Adipose tissue (tissue), 3 donors: Measurements from ENCODE around the gene KCNQ1OT1. TPM values are rescaled to one million over a fixed set of nuclear protein-coding genes. Genes with fewer than 3 reads are reported as not detected.

Experiments
- H3K27ac ChIP-seq: one replicate; pipeline ENCODE4 v1.5.1; 2013; ENCODE audit warnings: low read depth, low read length
- WGBS, 3 donors: extraction: QIAGEN DNeasy Blood & Tissue Kit; methylation state at CpG; one replicate each; pipeline ENCODE4 v1.1.7; 2013; 5-methylcytosine and 5-hydroxymethylcytosine counted together
- polyA plus RNA-seq, 3 donors: library from polyadenylated mRNA; stranded (reverse); fragments of 200-250 nt; gene quantifications; one replicate each; pipeline ENCODE4 v1.2.3, GENCODE V29; 2013
- donor health status: healthy with polysubstance abuse.
- donor health status: Bipolar disorder and iron deficiency.
- donor health status: healthy.

KCNQ1OT1 gene
- polyA plus RNA-seq, 3 donors: 0.03 to 0.45 (median 0.06) TPM

DNA sequence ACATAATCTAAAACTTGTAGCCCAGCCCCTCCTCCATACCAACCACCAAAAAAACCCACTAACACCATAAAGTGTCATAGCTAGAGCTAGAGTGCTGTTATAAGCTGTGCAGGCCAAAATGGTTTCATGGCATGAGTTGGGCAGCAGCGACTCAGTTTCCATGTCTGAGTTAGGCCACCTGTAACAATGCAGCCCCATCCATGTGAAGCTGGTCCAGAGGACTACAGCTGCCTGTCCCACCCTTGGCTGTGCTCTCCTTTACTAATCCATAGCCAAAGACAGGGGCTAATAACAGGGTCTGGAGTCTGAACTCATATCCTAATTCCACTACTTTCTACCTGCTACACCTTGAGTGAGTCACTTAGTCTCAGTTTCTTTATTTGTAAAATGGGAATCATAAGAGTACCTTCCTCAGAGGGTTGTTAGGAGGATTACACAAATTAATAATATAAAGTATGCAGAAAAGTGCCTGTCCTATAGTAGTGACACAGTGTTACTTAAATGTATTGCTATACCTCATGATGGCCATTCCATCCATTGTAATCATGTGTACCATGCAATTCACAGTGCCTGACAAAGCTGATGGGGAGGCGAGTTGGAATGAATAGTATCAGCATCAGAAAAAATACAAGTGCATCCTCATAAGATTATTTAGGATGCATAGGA lies 20.6 kb downstream of the KCNQ1OT1 start:
- WGBS, 3 donors: 96 to 100% (median 100%) methylated on average over 2 of the region's 2 CpGs

DNA sequence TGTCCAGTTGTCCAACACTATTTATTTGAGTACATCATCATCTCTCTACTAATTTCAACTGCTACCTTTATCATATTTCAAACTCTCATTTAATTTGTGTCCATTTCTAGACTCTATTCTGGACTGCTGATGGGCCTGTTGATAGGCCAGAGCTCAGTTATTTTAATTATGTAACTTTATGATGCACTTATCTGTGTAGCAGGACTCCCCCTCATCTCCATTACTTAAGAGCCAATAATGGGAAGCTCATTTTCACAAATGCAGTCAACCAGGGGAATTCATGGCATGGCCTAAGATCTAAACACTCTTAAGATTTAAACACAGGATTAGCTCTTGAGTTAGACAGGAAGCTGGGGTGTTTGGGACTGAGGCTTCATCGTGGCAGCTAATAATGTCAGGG lies 21.4 kb downstream of the KCNQ1OT1 start:
- WGBS, 3 donors: 39 to 53% (median 40%) methylated on average over 1 of the region's 1 CpG

More for the DNA sequence above, 20.6 kb downstream of the KCNQ1OT1 start:
- no peak overlapping the region for H3K27ac ChIP-seq

DNA sequence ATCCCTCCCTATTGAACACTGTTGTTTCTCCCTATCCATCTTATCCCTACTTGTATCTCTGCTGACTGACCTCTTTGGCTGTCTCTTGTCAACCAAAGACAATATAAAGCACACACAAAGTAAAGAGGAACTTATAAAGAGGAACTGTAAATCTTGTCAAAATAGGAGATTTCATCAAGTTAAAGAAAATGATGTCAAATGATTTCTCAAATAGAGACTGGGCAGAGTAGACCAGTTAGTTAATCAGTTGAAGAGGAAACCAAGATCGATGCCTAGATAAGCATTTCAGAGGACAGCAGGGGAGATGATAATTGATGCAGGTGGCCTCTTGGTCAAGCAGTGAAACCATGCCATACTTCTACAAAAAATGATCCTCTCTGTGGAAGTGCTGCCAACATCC lies 22.7 kb downstream of the KCNQ1OT1 start:
- WGBS, 3 donors: 33 to 55% (median 45%) methylated on average over 1 of the region's 1 CpG
- no peak overlapping the region for H3K27ac ChIP-seq

More for the DNA sequence above, 21.4 kb downstream of the KCNQ1OT1 start:
- no peak overlapping the region for H3K27ac ChIP-seq

DNA sequence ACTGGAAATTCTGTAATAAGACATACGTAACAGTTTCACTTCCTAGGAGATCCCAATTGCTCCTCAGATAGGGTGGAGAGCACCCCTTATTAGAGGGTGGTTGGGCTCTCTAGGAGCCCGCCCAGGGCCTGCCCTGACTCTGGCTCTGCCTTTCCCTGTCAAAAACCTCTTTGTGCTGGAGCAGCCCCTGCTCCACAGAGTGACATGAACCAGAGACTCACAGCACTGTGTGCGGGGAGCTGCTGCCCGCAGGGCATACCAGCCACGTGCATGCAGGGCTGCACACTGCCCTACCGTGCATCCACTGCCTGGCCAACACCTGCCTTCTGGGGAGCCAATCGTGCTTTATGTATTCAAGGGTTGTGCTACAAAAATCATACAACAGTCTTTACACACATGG lies 24.3 kb downstream of the KCNQ1OT1 start:
- no peak overlapping the region for H3K27ac ChIP-seq
- WGBS, 3 donors: 76 to 81% (median 80%) methylated on average over 7 of the region's 7 CpGs

DNA sequence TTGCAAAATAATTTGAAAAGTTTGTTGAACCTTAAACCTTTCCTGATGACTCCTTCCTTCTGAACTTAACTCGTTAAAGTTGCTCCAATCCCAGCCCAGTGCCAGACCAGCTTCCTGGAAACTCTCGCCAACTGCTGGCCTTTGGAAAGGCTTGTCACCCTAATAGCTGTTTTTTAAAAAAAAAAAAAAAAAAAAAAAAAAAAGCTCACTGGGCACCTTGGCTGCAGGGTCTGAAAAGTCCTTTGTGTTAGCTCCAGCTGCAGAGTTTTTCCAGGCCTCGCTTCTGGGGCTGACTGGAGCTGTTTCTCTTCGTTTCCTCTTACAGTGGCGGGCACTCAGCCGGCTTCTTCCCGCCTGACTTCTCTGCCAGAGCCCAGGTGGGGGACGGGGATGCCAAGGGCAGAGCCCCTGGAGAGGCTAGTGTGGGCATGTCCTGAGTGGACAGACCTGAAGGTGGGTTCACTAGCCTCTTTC lies 25.1 kb downstream of the KCNQ1OT1 start:
- WGBS, 3 donors: 52 to 74% (median 56%) methylated on average over 8 of the region's 8 CpGs
- no peak overlapping the region for H3K27ac ChIP-seq

DNA sequence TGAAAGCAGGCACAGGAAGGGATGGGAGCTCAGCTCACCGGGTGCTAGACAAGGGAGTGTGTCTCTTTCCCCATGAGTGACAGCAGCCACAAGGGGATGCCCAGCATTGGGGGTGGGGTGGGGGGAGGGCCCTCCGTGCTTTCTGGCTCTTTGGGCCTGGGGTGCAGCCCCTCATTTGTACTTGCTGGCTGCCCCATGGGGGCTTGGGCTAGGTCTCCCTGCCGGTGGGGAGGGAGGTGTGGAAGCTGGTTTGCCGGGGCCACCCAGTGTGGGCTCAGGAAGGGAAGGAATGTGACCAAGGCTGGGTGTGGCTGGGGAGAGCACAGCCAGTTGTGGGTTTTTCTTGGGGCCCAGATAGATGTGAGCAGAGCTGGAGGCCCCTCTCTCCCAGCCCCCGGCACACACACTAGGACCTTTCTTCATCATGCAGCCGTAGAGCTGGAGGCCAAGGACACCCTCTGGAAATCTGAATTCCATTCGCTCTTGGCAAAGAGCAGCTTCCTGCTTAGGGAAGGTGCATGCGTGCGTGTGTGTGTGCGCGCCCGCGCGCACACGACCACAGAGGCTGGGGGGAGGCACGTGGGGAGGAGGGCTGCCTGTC lies 25.8 kb downstream of the KCNQ1OT1 start:
- WGBS, 3 donors: 72 to 75% (median 74%) methylated on average over 15 to 16 of the region's 16 CpGs

DNA sequence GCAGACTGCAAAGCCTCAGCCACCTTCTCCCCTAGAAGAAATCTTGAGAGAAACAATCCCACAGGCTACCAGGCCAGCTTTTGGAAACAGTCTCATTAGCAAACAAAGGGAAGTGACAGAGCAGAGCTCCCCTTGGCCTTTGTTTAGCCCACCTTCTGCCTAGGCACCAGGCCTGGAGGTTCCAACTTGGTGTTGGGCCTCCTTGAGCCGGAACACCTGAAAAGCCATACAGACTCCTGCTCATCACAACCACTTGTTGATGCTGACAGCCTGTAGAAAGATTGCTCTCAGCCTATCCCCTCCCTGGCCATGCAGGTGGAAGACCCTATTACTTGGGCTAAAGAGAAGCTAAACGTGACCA lies 26.6 kb downstream of the KCNQ1OT1 start:
- no peak overlapping the region for H3K27ac ChIP-seq
- WGBS, 3 donors: 94 to 98% (median 97%) methylated on average over 2 of the region's 2 CpGs

More for the DNA sequence above, 25.8 kb downstream of the KCNQ1OT1 start:
- no peak overlapping the region for H3K27ac ChIP-seq

DNA sequence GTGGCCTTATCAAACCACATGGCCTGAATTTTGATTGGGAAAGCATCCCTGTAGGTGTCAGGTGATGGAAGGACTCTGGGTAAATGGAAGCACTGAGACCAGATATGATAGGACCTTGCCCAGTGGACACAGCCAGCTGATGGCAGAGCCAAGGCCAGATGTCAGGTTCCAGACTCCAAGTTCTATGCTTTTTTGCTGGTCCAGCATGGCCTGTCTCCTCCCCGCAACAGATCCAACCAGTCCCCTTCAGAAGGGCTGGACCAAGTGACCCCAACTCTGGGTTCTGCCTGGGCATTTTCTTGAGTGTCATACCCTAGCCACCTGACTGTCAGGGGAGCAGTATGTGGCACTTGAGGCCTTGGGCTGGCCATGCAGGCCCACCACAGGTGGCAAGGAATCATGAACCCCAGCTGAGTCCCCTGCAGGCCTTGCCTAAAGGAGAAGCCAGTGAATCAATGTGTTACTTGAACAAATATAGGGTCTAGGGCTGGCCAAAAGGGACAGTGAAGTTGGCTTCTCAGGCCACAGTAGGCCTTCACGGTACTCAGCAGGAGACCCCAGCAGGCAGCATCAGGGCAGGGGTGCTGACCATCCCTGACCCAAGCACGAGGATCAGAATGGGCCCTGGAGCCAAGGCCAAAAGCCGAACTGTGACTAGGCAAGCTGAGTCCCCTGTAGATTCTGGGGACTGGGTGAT lies 27.1 kb downstream of the KCNQ1OT1 start:
- WGBS, 3 donors: 95 to 98% (median 98%) methylated on average over 4 of the region's 4 CpGs
- H3K27ac ChIP-seq: no peak overlapping the region

DNA sequence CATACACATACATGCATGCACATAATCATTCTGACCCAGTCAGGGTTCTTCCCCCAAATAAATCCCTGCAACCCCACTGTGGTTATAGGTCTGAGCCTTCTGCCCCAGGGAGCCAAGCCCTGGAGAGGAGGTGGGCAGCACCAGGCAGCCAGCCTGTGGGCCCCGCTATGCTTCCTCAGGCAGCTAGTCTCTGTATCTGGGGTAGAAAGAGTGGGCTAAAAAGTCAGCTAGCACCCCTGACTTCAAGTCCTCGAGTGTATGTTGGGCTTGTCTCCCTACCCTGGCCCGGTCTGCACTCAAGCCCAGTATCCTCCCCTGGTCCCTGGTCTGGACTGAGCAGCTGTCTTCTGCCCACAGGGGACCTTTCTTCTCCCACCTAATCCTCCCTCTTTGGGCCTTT lies 28.0 kb downstream of the KCNQ1OT1 start:
- H3K27ac ChIP-seq: no peak overlapping the region
- 92 to 95% (median 92%) methylated on average over 3 of the region's 3 CpGs for WGBS, 3 donors

DNA sequence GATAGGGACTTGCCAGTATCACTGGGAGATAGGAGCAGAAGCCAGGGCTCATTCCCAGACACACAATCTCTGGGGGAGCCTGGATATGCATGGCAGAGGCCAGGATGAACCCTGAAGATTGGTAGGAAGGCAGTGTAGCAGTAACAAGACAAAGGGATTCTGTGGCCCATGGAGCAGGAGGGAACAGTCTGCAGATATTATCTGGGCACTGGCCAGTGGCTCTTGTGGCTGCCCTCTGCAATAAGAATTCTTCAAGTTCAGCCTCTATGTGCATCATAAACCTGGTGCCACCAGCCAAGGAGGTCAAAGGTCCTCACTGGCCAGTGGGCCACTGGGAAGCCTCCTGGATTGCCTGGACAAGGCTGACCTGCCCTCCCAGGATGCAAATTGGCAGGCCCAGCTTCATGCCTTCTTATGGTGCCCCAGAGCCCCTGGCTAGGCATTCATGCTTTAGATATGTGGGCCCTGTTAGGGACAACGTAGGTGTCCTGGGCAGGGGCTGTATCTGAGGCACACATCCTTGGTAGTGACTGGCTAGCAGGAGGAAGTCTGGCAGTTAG lies 29.2 kb downstream of the KCNQ1OT1 start:
- 0 to 88% (median 77%) methylated on average over 1 of the region's 1 CpG for WGBS, 3 donors

DNA sequence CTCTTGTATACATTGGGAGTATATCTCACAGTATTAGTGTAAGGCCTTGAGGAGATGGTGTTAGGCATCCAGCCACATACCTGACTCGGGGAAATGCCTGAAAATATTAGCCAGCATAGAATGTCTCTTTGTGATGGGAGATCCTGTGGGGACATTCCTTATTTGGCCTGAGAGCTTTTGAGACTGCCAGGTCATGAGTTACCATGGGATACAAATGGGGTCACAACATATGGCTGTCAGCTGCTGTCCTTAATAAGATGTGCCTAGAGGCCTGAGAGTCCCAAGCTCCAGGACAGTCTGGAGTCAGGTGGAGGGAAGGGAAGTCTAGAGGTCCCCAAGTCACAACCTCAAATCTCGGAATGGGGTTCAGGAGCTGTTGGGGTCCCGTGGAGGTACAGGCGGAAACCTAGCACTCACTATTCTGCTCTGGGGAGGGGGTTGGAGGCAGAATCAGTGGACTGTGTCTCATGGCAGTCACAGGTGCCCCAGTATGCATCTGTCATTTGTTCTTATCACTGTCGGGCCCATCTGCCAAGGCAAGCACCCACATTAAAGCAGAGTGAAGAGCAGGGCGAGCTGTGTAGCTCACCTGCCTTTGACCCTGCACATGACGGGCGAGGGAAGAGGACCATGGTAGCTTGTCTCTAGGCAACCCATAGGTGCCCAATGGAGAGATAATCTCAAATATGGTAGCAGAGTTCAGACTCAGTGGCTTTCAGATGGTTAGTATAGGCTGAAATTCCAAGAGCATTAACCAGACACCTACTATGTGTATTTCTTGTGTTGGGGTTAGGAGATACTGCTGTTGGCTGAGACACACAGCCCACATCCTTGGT lies 29.9 kb downstream of the KCNQ1OT1 start:
- 95 to 97% (median 96%) methylated on average over 8 of the region's 8 CpGs for WGBS, 3 donors
- no peak overlapping the region for H3K27ac ChIP-seq

More for the DNA sequence above, 29.2 kb downstream of the KCNQ1OT1 start:
- H3K27ac ChIP-seq: no peak overlapping the region

DNA sequence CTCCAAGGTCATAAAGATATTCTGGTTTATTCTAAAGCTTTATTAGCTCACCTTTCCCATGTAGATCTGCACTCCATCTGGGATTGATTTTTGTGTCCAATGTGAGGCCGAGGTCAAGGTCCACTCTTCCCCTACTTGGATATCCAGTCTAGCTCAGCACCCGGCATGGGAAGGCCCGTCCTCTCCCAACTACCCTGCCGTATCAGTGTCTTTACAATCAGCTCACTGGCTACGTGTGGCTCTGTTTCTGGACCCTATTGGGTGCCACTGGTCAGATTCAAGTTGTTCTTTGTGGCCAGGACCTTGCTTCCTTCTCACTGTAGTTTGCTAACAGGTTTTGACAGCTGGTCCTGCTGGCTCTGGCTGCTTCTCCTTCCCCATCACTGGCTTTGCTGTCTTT lies 30.9 kb downstream of the KCNQ1OT1 start:
- 53 to 97% (median 96%) methylated on average over 5 of the region's 5 CpGs for WGBS, 3 donors
- H3K27ac ChIP-seq: no peak overlapping the region

DNA sequence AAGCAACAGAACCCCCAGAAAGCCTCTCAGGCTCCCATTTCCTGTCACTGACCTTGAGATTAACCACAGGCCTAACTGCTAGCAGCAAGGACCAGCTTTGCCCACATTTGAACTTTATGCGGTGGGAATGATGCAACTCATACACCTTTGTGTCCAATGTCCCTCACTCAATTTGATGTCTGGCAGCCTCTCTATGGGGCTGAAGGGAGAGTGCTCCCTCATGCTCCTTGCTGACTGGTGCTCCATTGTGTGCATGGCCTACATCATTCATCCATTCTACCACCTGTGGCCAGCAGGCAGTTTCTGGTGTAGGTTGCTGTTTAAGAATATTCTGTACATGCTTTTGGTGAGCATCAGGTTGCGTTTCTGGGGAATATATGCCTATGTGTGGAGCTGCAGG lies 31.9 kb downstream of the KCNQ1OT1 start:
- 81 to 97% (median 82%) methylated on average over 2 of the region's 2 CpGs for WGBS, 3 donors
- H3K27ac ChIP-seq: no peak overlapping the region

DNA sequence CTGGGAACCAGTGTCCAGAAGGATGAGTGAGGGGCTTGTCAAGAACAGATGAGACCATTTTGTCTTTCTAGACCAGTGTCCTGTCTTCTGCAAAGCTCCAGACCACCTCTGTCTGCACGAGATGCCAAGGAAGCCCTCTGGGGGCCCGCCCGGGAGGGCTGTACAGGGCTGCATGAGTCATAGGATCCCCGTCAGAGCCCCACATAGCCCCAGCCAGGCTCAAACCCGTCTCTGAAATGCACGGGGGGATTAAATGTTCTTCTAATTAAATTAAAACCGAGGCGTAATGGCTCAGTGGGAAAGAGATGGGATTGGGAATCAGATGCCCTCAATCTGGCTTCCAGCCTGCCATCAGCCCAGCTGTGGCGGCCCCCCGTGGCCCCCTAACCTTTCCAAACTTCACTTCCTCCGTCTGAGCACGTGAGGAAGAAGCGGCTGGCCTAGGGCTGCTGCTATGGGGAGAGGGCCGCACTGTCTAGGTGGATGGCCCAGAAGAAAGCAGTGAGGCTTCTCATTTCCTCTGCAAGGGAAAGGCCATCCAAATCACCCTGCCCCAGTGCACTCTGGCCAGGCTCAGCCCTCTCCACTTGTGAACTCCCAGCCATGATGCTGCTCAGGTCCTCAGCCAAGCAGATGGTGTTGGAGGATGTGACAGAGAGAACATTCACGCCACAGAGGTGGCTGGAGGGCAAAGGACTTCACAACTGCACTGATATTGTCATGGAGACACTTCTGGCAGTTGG lies 32.8 kb downstream of the KCNQ1OT1 start:
- H3K27ac ChIP-seq: no peak overlapping the region
- WGBS, 3 donors: 73 to 87% (median 77%) methylated on average over 15 of the region's 15 CpGs

DNA sequence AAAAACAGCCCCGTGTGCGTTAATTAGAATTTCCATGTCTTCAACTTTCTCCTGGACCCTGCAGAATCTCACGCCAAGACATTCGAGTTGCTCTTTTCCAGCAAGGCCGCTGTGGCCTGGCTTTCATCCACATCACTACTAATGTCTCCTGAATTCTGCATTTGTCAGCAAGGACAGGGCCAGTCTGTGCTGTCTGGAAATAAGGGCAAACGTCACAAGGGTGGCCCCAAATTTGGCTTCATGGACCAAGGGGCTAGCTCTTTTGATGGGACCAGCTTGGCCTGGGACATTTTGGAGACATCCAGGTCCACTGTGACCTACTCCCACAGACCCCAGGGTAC lies 33.4 kb downstream of the KCNQ1OT1 start:
- 70 to 94% (median 73%) methylated on average over 6 of the region's 6 CpGs for WGBS, 3 donors
- no peak overlapping the region for H3K27ac ChIP-seq

DNA sequence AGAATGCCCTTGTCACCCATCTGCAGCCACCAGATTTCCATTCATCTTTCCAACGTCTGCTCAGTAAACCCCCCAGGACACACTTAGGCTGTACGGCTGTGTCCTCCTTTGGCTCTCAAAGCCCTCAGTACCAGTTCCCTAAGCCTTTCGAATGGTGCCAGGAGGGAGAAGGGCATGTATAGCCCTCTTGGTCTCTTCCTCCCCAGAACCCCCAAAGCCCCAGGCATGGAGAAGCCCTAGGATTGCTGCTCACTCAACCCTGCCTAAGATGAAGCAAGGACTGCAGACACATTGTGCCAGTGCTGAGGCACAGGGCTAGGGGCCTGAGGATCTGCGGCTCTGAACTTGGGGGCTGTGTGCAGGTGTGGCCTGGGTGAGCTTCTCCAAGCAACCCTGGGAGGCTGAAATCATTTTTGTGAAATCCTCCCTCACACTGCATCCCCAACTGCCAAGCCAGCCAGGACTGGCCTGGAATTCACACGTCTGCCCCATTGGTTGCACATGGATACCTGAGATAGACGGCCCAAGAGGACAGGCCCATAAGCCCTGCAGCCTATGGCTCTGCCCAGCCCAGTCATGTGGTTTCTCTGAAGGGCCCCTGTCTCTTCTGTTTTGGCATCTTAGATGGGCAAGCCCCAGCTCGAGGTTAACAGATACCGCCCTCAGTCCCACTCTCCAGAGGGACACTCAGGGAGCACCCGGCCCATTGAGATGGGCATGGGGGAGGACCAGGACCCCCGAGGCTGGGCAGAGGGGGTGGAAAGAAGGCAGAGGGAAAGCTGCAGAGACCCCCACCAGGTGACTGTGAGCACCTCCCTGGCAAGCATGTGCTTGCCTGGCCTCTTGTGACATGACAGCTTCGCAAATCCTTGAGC lies 34.0 kb downstream of the KCNQ1OT1 start:
- 87 to 90% (median 89%) methylated on average over 11 of the region's 11 CpGs for WGBS, 3 donors
- no peak overlapping the region for H3K27ac ChIP-seq
